Non-pigmented ciliary epithelial cell (primary cell): ENCODE measurements around the gene IPPK.

Source experiments
- DNase-seq: peaks from one replicate; pipeline ENCODE4 v3.0.0-alpha.2; 2010; ENCODE audit warnings: low read depth

Gene IPPK

GRCh38 chr9:92669890-92670708 is at the start of gene IPPK:
IPPK (minus strand) TSS chr9:92670131; CDS start chr9:92669988, 143 bp downstream.
- DNase-seq = peak; percentile 91

- no peak for DNase-seq
Observed at GRCh38 chr9:92719028-92719647, 49.2 kb upstream of the IPPK start.

- no peak for DNase-seq
Observed at GRCh38 chr9:92718086-92719001, 48.4 kb upstream of the IPPK start.

GRCh38 chr9:92717201-92718085 is 47.5 kb upstream of the IPPK start:
- DNase-seq = no peak

- no peak for DNase-seq
Observed at GRCh38 chr9:92716557-92716956, 46.6 kb upstream of the IPPK start.

- DNase-seq = no peak
Observed at GRCh38 chr9:92715488-92716231, 45.7 kb upstream of the IPPK start.

- no peak for DNase-seq
Observed at GRCh38 chr9:92714787-92715487, 45.0 kb upstream of the IPPK start.

- no peak for DNase-seq
Observed at GRCh38 chr9:92714016-92714415, 44.1 kb upstream of the IPPK start.

- DNase-seq = no peak
Observed at GRCh38 chr9:92713528-92713927, 43.6 kb upstream of the IPPK start.

GRCh38 chr9:92712767-92713166 is 42.8 kb upstream of the IPPK start:
- no peak for DNase-seq

GRCh38 chr9:92711844-92712243 is 41.9 kb upstream of the IPPK start:
- no peak for DNase-seq

- DNase-seq = no peak
Observed at GRCh38 chr9:92711146-92711545, 41.2 kb upstream of the IPPK start.

GRCh38 chr9:92710368-92710767 is 40.4 kb upstream of the IPPK start:
- DNase-seq = no peak

- no peak for DNase-seq
Observed at GRCh38 chr9:92709954-92710353, 40.0 kb upstream of the IPPK start.

- DNase-seq = no peak
Observed at GRCh38 chr9:92709240-92709639, 39.3 kb upstream of the IPPK start.

- no peak for DNase-seq
Observed at GRCh38 chr9:92707530-92707929, 37.6 kb upstream of the IPPK start.

- no peak for DNase-seq
Observed at GRCh38 chr9:92706218-92706940, 36.4 kb upstream of the IPPK start.

- no peak for DNase-seq
Observed at GRCh38 chr9:92704528-92704927, 34.6 kb upstream of the IPPK start.

- no peak for DNase-seq
Observed at GRCh38 chr9:92696619-92697018, 26.7 kb upstream of the IPPK start.

GRCh38 chr9:92686954-92687353 is 17.0 kb upstream of the IPPK start:
- DNase-seq = no peak
